ENCODE data around the gene P3H4. TPM values are rescaled to one million over a fixed set of nuclear protein-coding genes. Genes with fewer than 3 reads are reported as not detected.

Gene P3H4
- total and polyA plus RNA-seq, 4 donors, result 18.8 to 39.2 (median 31.5) TPM

DNA sequence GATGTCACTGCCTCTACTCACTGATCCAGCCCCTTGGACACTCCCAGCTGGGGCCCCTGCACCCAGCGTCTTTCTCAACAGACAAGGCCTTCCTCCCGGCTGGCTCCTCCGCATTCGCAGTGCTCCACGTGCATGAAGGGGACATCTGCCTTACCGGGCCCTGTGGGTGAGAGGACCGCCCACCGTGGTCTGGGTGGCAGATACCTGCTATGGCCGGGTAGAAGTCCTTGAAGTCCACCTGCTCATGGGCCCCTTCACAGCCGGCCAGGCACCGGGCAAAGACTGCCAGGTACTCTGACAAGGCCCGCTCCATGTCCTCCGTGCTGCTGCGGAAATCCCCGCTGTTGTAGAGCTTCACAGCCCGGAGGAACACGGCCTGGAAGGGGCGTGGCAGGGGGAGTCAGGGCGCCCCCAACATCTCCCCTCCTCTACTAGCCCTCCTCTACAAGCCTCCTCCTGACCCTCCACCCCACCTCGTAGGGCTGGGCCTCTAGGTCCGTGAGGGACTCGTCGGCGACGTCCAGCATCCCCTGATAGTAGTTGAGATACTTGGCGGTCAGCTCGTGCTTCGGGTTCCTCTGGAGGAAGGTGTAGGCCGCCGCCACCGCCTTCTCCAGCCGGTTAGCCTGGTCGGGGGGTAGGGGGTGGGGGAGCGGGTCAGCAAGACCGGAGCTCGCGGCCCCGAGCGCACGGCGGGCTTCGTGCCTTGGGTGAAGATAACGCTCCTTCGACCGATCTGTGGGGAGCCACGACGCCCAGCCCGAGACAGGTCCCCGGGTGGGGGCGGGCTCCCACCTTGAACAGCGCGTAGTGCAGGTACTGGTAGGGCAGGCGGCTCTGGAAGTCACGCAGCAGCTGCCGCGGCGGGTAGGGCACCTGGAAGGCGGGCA, 845 bp downstream of the P3H4 start:
- DNase-seq (ENCODE audit: low read depth in 4 of 6, low spot score in 6 of 6), result no peak
- no peak overlapping the region for H3K27ac ChIP-seq (ENCODE audit: low read depth, low read length)
- peaks cover 27% of the 10 kb centered on the region for H3K36me3 ChIP-seq (ENCODE audit: control insufficient read depth, insufficient read depth, low read length)
- no peaks in the 10 kb centered on the region for H3K27me3 ChIP-seq (ENCODE audit: control insufficient read depth, insufficient read depth, low read length)
- H3K4me3 ChIP-seq (ENCODE audit: low read depth, low read length), result peak overlapping the region; percentile 75
- H3K4me1 ChIP-seq (ENCODE audit: control insufficient read depth, insufficient read depth, low read length), result peaks cover 40% of the 10 kb centered on the region
- WGBS (ENCODE audit: insufficient coverage), result 25% methylated on average over 56 of the region's 58 CpGs
- H3K9me3 ChIP-seq (ENCODE audit: control insufficient read depth, insufficient read depth, low read length), result no peaks in the 10 kb centered on the region

DNA sequence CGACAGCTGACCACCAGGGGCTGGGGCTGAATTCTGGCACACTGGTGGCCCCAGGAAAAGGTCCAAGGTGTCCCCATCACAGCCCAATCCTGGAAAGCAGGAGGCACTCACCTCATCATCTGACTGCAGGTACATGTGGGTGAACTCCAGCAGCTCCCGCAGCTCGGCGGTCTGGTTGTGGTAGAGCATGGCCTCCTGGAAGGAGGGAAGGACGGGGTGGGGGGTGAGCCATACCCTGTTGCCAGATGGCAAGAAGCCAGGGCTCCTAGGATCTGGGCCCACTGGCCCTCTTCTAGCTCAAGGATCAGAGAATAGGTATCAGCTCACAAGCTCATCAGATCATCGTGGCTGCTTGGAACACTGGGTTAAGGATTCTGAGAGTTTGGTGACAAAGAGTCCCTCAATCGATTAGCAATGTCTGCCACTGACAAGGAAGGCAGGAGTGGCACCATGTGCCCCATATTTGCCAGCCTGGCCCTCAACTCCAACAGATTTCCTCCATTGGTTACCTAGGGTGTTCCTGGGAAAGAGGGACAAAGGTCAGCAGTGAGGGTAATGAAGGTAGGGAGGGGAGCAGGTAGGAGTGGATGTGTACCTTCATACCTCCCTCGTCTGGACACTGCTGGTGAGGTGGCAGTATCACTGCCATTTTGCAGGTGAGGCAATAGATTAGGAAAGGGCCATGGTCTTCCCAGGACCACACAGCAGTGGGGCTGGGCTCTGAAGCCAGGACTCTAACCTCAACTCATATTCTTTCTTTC, 4.9 kb downstream of the P3H4 start:
- DNase-seq (ENCODE audit: low read depth in 4 of 6, low spot score in 6 of 6), result no peak
- Histone ChIP-seq H3K27ac (ENCODE audit: low read depth, low read length) (no peak overlapping the region), H3K27me3 (ENCODE audit: control insufficient read depth, insufficient read depth, low read length) (no peaks in the 10 kb centered on the region), H3K36me3 (ENCODE audit: control insufficient read depth, insufficient read depth, low read length) (peaks cover 43% of the 10 kb centered on the region), H3K4me3 (ENCODE audit: low read depth, low read length) (no peak overlapping the region), H3K9me3 (ENCODE audit: control insufficient read depth, insufficient read depth, low read length) (no peaks in the 10 kb centered on the region), H3K4me1 (ENCODE audit: control insufficient read depth, insufficient read depth, low read length) (peaks cover 20% of the 10 kb centered on the region)
- 86% methylated on average over 5 of the region's 8 CpGs for WGBS (ENCODE audit: insufficient coverage)

DNA sequence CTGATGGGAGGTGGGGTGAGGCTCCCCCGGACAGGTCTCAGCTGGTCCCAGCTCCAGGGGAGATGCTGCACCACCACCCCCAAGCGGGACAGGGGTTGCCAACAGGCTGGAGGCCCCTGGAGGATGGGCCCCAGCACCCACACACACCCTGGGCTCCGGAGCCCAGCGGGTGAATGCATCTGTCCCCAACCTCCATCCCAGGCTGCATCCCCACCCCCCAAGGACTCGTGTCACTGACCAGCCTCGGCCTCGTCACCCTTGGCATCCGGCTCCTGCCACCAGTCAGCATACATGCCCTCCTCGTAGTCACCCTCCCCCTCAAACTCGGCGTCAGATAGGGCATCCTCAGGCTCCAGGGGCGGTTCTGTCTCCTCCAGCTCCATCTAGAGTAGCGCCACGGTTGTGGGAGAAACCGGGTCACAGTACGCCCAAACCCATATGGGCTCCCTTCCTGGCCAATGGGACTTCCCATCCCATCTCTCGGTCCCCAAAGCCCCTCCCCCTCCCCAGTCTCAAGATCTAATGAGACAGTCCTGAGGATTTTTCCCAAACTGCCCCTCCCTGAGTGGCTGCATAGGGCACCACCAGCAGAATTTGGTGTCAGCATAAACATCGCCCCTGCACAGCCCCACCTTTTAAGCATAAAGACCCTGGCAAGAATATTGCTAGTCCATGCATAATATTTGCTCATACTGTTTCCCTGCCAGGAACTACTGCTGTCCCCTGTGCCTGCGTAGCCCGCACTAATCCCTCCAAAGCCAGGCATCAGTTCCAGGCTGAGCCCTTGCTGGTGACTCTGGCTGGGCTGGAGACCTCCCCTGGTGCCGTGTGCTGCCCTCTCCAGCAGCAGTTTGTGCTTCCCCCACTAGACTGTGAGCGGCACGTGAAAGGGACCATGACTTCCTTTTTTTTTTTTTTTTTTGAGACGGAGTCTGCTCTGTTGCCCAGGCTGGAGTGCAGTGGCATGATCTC, 8.4 kb downstream of the P3H4 start:
- Histone ChIP-seq H3K27me3 (ENCODE audit: control insufficient read depth, insufficient read depth, low read length) (no peaks in the 10 kb centered on the region), H3K9me3 (ENCODE audit: control insufficient read depth, insufficient read depth, low read length) (no peaks in the 10 kb centered on the region), H3K4me1 (ENCODE audit: control insufficient read depth, insufficient read depth, low read length) (peaks cover 14% of the 10 kb centered on the region), H3K4me3 (ENCODE audit: low read depth, low read length) (no peak overlapping the region), H3K36me3 (ENCODE audit: control insufficient read depth, insufficient read depth, low read length) (peaks cover 30% of the 10 kb centered on the region), H3K27ac (ENCODE audit: low read depth, low read length) (no peak overlapping the region)
- no peak for DNase-seq (ENCODE audit: low read depth in 4 of 6, low spot score in 6 of 6)
- 74% methylated on average over 21 of the region's 24 CpGs for WGBS (ENCODE audit: insufficient coverage)

DNA sequence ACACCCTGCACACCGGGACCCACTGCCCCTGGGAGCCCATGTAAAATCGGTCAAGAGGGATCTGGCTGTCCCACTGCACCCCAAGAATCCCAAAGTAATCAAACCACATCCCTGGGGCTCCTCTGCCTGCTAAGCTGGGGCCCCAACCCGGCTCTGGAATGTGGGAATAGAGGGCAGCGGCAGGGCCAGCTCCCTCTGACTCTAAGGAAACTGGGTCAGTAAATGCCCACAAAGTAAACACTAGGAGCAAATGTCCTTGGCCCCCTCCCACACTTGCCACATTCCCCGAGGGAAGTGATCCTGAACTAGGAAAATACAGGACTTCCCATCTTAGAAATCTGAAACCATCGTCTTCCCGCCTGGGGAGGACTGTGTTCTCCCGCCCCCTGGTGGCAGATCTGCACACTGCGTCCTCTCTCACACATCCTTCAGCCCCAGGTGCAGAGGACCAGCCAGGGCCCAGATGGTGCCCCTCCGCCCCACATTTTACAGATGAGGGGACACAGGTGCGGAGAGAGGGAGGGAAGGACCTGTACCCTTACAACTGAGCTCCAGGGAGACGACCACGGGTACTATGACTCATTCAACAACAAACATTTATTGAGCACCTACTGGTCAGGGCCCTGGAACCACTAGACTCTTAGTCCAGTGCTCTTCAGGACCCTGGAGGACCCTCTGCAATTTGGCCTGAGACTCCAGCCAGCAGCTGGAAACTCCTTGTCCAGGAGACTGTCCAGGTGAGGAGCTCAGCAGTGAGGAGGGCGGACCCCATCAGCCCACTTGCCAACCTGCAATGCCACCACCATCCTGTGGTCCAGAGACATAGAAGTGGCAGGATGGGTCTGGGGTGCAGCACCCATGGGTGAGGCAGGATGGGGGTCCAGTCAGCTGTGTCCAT, 10.1 kb downstream of the P3H4 start:
- 23% methylated on average over 4 of the region's 14 CpGs for WGBS (ENCODE audit: insufficient coverage)
- peaks cover 14% of the 10 kb centered on the region for H3K4me1 ChIP-seq (ENCODE audit: control insufficient read depth, insufficient read depth, low read length)
- H3K9me3 ChIP-seq (ENCODE audit: control insufficient read depth, insufficient read depth, low read length), result no peaks in the 10 kb centered on the region
- H3K27me3 ChIP-seq (ENCODE audit: control insufficient read depth, insufficient read depth, low read length), result no peaks in the 10 kb centered on the region
- H3K27ac ChIP-seq (ENCODE audit: low read depth, low read length), result peak overlapping the region; percentile 29
- H3K36me3 ChIP-seq (ENCODE audit: control insufficient read depth, insufficient read depth, low read length), result peaks cover 21% of the 10 kb centered on the region
- no peak overlapping the region for H3K4me3 ChIP-seq (ENCODE audit: low read depth, low read length)
- DNase-seq (ENCODE audit: low read depth in 4 of 6, low spot score in 6 of 6), result peak in 4 of 6 donors; percentile 57 to 91 (median 80)

DNA sequence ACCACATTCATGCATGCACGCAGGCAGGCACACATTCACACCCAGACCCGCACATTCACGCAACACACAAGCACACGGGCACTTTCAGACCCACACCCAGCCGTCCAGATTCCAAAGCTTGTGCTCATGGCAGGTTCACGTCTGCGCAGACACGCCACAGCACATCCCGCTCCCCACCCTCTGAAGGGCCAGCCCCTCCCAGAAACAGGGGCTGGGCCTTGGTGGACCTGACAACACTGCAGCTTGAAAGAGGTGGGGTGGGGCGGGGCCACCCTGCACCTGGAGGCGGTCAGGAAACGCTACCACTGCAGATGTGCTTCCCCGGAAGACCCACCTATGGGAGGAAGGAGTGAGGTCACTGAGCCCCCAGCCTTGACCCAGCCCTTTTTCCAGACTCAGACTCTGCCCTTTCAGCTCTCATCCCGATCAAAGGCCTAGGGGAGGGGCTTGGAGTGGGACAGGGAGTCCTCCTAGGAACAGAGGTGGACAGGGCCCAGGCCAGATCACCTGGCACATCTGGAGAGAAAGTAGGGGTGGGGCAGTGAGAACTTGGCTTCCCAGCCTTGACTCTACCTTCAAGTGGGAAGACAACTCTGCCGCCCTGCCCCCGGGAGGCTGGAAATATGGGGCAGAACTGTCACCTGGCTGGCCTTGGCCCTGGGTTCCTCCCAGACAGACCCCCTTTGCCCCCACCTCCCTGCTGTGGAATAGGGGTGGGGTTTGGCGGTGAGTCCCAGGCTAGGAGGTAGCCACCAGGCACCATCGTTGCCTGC, 11.0 kb downstream of the P3H4 start:
- Histone ChIP-seq H3K27me3 (ENCODE audit: control insufficient read depth, insufficient read depth, low read length) (no peaks in the 10 kb centered on the region), H3K36me3 (ENCODE audit: control insufficient read depth, insufficient read depth, low read length) (peaks cover 16% of the 10 kb centered on the region), H3K4me3 (ENCODE audit: low read depth, low read length) (no peak overlapping the region), H3K9me3 (ENCODE audit: control insufficient read depth, insufficient read depth, low read length) (no peaks in the 10 kb centered on the region), H3K4me1 (ENCODE audit: control insufficient read depth, insufficient read depth, low read length) (peaks cover 14% of the 10 kb centered on the region), H3K27ac (ENCODE audit: low read depth, low read length) (peak overlapping the region; percentile 29)
- DNase-seq (ENCODE audit: low read depth in 4 of 6, low spot score in 6 of 6), result no peak
- 66% methylated on average over 8 of the region's 18 CpGs for WGBS (ENCODE audit: insufficient coverage)

DNA sequence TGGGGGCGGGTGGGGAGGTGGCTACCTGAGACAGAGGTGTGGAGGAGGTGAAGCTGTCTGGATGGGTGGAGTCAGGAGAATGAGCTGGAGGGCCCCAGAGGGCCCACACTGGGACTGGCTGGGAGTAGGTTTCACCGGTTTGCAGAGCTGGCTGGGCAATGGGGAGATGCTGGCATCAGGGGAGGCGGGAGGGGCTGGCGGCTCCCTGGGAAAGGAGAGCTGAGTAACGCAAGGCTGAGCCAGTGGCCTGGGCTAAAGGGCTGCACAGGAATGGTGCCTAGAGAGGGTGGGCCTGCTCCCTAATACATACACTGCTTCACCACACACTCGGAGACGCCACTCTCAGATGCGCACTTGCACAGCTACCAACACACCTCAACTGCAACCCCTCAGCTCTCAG, 12.4 kb downstream of the P3H4 start:
- no peak for DNase-seq (ENCODE audit: low read depth in 4 of 6, low spot score in 6 of 6)
- Histone ChIP-seq H3K27me3 (ENCODE audit: control insufficient read depth, insufficient read depth, low read length) (peaks cover 2% of the 10 kb centered on the region), H3K4me3 (ENCODE audit: low read depth, low read length) (no peak overlapping the region), H3K27ac (ENCODE audit: low read depth, low read length) (no peak overlapping the region), H3K36me3 (ENCODE audit: control insufficient read depth, insufficient read depth, low read length) (peaks cover 16% of the 10 kb centered on the region), H3K9me3 (ENCODE audit: control insufficient read depth, insufficient read depth, low read length) (no peaks in the 10 kb centered on the region), H3K4me1 (ENCODE audit: control insufficient read depth, insufficient read depth, low read length) (peaks cover 14% of the 10 kb centered on the region)
- 87% methylated on average over 6 of the region's 8 CpGs for WGBS (ENCODE audit: insufficient coverage)

DNA sequence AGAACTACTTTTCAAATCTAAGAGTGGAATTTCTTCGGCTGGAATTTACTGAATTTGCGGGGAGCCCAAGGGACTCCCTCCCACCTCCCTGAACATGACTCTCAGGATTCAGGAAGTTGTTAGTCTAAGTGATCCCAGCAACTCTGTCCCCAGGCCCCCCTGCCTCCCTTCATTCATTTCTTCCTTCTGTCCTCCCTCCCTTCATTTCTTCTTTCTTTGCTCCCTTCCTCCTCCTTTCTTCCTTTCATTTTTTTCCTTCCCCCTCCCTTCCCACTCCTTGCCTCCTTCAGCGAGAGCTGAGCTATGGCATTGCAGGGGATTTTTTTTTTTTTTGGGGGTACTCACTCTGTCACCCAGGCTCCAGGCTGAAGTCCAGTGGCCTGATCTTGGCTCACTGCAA, 14.4 kb downstream of the P3H4 start:
- no CpG with 5 or more reads among the region's 3 CpGs for WGBS (ENCODE audit: insufficient coverage)
- no peak for DNase-seq (ENCODE audit: low read depth in 4 of 6, low spot score in 6 of 6)
- Histone ChIP-seq H3K27ac (ENCODE audit: low read depth, low read length) (no peak overlapping the region), H3K9me3 (ENCODE audit: control insufficient read depth, insufficient read depth, low read length) (no peaks in the 10 kb centered on the region), H3K4me3 (ENCODE audit: low read depth, low read length) (no peak overlapping the region), H3K36me3 (ENCODE audit: control insufficient read depth, insufficient read depth, low read length) (peaks cover 5% of the 10 kb centered on the region), H3K4me1 (ENCODE audit: control insufficient read depth, insufficient read depth, low read length) (peaks cover 30% of the 10 kb centered on the region), H3K27me3 (ENCODE audit: control insufficient read depth, insufficient read depth, low read length) (peaks cover 9% of the 10 kb centered on the region)

DNA sequence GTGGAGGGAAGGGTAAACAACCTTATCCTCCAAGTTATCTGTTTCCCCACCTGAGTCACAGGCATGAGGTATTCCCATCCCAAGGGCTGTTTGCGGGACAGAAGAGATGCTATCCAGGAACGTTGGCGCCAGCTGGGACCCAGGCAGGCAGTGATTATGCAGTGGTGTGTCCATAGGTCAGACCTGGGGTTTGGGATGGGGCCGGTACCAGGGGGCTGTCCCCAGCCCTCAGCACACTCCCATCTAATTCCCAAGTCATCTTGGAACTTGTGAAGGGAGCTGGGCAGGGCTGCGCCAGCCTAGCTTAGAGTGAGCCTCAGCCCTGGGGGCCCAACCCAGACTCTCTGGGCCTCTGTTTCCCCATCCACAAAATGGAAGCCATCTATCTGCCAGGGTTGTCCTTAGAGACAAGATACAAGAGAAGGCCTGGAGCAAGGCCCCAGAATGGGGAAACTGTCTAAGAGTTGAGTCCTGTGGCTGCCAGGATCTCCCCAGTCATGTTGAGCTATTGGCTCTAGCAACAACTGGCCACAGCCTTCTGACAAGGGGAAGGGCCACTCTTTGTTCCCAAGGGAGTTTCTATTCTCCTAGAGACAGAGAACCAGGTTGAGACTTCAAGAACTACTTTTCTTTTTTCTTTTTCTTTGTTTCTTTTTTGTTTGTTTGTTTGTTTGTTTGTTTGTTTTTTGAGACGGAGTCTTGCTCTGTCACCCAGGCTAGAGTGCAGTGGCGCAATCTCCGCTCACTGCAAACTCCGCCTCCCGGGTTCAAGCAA, 15.4 kb downstream of the P3H4 start:
- H3K9me3 ChIP-seq (ENCODE audit: control insufficient read depth, insufficient read depth, low read length), result no peaks in the 10 kb centered on the region
- H3K27ac ChIP-seq (ENCODE audit: low read depth, low read length), result no peak overlapping the region
- H3K36me3 ChIP-seq (ENCODE audit: control insufficient read depth, insufficient read depth, low read length), result no peaks in the 10 kb centered on the region
- no peak for DNase-seq (ENCODE audit: low read depth in 4 of 6, low spot score in 6 of 6)
- H3K27me3 ChIP-seq (ENCODE audit: control insufficient read depth, insufficient read depth, low read length), result peaks cover 9% of the 10 kb centered on the region
- H3K4me3 ChIP-seq (ENCODE audit: low read depth, low read length), result no peak overlapping the region
- WGBS (ENCODE audit: insufficient coverage), result 83% methylated on average over 2 of the region's 10 CpGs
- H3K4me1 ChIP-seq (ENCODE audit: control insufficient read depth, insufficient read depth, low read length), result peaks cover 26% of the 10 kb centered on the region

Data from spinal cord (tissue), 10 donors.